ENCODE data around the gene IL23R. TPM values are rescaled to one million over a fixed set of nuclear protein-coding genes. Genes with fewer than 3 reads are reported as not detected.
"Not testable (repeated sequence)": the region's sequence is repeated elsewhere in the genome, so short reads cannot be mapped to it uniquely, and the experiment has no call there.

The IL23R gene
- total RNA-seq, 1 donor from 2014 or later: not detected

GRCh38 chr1:67146101-67146500 lies 20.2 kb upstream of the IL23R start:
- Histone ChIP-seq H3K4me3 (ENCODE audit: insufficient read depth, low read depth, low read length) (no peak overlapping the region), H3K27ac (ENCODE audit: low read depth, low read length) (no peak overlapping the region), H3K9me3 (ENCODE audit: insufficient read depth, low read depth, low read length) (no peaks in the 10 kb centered on the region), H3K27me3 (ENCODE audit: insufficient read depth, low read length) (no peaks in the 10 kb centered on the region), H4K20me1 (ENCODE audit: insufficient read depth, low read length) (no peaks in the 10 kb centered on the region), H2AFZ (ENCODE audit: low read depth, low read length) (no peak overlapping the region), H3K4me1 (ENCODE audit: insufficient read depth, low read length) (no peaks in the 10 kb centered on the region), H3K9ac (ENCODE audit: low read length) (no peak overlapping the region), H3K79me2 (ENCODE audit: insufficient read depth, low read length) (no peaks in the 10 kb centered on the region), H3K36me3 (ENCODE audit: insufficient read depth, low read length) (no peaks in the 10 kb centered on the region), H3K4me2 (ENCODE audit: low read length) (no peak overlapping the region)
- H3K4me1 Mint-ChIP-seq (ENCODE audit: low read depth, unreplicated experiment): no peaks in the 10 kb centered on the region
- H3K27ac Mint-ChIP-seq (ENCODE audit: unreplicated experiment): no peak overlapping the region
- H3K36me3 Mint-ChIP-seq (ENCODE audit: low read depth, unreplicated experiment): no peaks in the 10 kb centered on the region
- no peaks in the 10 kb centered on the region for H3K27me3 Mint-ChIP-seq (ENCODE audit: low read depth, unreplicated experiment)
- no peak for TF ChIP-seq EZH2 (IDR thresholded peaks at IDR 0.05; ENCODE audit: insufficient read depth, low read length)
- no peak for TF ChIP-seq CTCF (IDR thresholded peaks at IDR 0.05; ENCODE audit: insufficient read depth, low read depth, low read length)
- no peaks in the 10 kb centered on the region for H3K9me3 Mint-ChIP-seq (ENCODE audit: unreplicated experiment)
- DNase-seq (ENCODE audit: low read depth) (no peak), FAIRE-seq (no peak)
- no peak overlapping the region for H3K4me3 Mint-ChIP-seq (ENCODE audit: unreplicated experiment)

DNA sequence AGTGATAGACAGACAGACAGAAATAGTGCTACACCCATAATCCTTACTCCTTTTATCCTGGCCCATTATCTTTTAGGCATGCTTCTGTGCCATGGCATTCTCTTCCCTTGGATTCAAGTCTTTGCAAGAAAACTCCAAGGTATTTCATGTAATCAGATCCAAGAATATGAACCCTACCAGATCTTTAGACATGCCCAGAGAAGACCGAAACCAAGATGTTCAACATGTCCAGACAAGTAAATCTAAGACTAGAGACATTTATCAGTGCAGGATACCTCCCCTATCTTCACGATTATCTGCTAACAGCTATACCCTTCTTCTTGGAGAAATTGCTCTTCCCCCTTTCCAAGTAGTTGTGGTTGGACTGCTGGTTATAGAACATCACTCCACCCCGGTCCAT lies 19.7 kb upstream of the IL23R start:
- no peaks in the 10 kb centered on the region for H3K79me2 ChIP-seq (ENCODE audit: insufficient read depth, low read length)
- no peaks in the 10 kb centered on the region for H3K36me3 Mint-ChIP-seq (ENCODE audit: low read depth, unreplicated experiment)
- no peak overlapping the region for H3K4me2 ChIP-seq (ENCODE audit: low read length)
- H3K36me3 ChIP-seq (ENCODE audit: insufficient read depth, low read length): no peaks in the 10 kb centered on the region
- H3K27me3 Mint-ChIP-seq (ENCODE audit: low read depth, unreplicated experiment): no peaks in the 10 kb centered on the region
- H3K4me3 Mint-ChIP-seq (ENCODE audit: unreplicated experiment): no peak overlapping the region
- no peaks in the 10 kb centered on the region for H3K9me3 Mint-ChIP-seq (ENCODE audit: unreplicated experiment)
- no peaks in the 10 kb centered on the region for H4K20me1 ChIP-seq (ENCODE audit: insufficient read depth, low read length)
- no peaks in the 10 kb centered on the region for H3K4me1 ChIP-seq (ENCODE audit: insufficient read depth, low read length)
- H3K27ac ChIP-seq (ENCODE audit: low read depth, low read length): no peak overlapping the region
- no peaks in the 10 kb centered on the region for H3K9me3 ChIP-seq (ENCODE audit: insufficient read depth, low read depth, low read length)
- H3K27me3 ChIP-seq (ENCODE audit: insufficient read depth, low read length): no peaks in the 10 kb centered on the region
- DNase-seq (ENCODE audit: low read depth) (no peak), FAIRE-seq (no peak)
- no peak overlapping the region for H3K9ac ChIP-seq (ENCODE audit: low read length)
- no peaks in the 10 kb centered on the region for H3K4me1 Mint-ChIP-seq (ENCODE audit: low read depth, unreplicated experiment)
- no peak overlapping the region for H3K4me3 ChIP-seq (ENCODE audit: insufficient read depth, low read depth, low read length)
- H3K27ac Mint-ChIP-seq (ENCODE audit: unreplicated experiment): no peak overlapping the region
- TF ChIP-seq CTCF (IDR thresholded peaks at IDR 0.05; ENCODE audit: insufficient read depth, low read depth, low read length): no peak
- no peak for TF ChIP-seq EZH2 (IDR thresholded peaks at IDR 0.05; ENCODE audit: insufficient read depth, low read length)
- no peak overlapping the region for H2AFZ ChIP-seq (ENCODE audit: low read depth, low read length)

- not testable (repeated sequence) for H3K27me3 ChIP-seq (ENCODE audit: insufficient read depth, low read length); H4K20me1 ChIP-seq (ENCODE audit: insufficient read depth, low read length); H3K27ac Mint-ChIP-seq (ENCODE audit: unreplicated experiment); H3K9me3 Mint-ChIP-seq (ENCODE audit: unreplicated experiment); H3K27me3 Mint-ChIP-seq (ENCODE audit: low read depth, unreplicated experiment); H3K9me3 ChIP-seq (ENCODE audit: insufficient read depth, low read depth, low read length); H3K36me3 ChIP-seq (ENCODE audit: insufficient read depth, low read length); H3K9ac ChIP-seq (ENCODE audit: low read length); H3K4me1 ChIP-seq (ENCODE audit: insufficient read depth, low read length); DNase-seq (ENCODE audit: low read depth); H3K4me3 Mint-ChIP-seq (ENCODE audit: unreplicated experiment); H2AFZ ChIP-seq (ENCODE audit: low read depth, low read length); H3K4me2 ChIP-seq (ENCODE audit: low read length); H3K4me3 ChIP-seq (ENCODE audit: insufficient read depth, low read depth, low read length); H3K36me3 Mint-ChIP-seq (ENCODE audit: low read depth, unreplicated experiment); H3K79me2 ChIP-seq (ENCODE audit: insufficient read depth, low read length); FAIRE-seq; H3K27ac ChIP-seq (ENCODE audit: low read depth, low read length); H3K4me1 Mint-ChIP-seq (ENCODE audit: low read depth, unreplicated experiment)
These were observed 18.3 kb upstream of the IL23R start for GRCh38 chr1:67147973-67148372.
